Measurements from ENCODE around the gene ZNF808. TPM values are rescaled to one million over a fixed set of nuclear protein-coding genes. Genes with fewer than 3 reads are reported as not detected.

Gene ZNF808
- total and polyA plus RNA-seq, 2 of the 4 experiments (the other 2 are of a cell fraction), result 3.6 to 19.9 TPM

DNA sequence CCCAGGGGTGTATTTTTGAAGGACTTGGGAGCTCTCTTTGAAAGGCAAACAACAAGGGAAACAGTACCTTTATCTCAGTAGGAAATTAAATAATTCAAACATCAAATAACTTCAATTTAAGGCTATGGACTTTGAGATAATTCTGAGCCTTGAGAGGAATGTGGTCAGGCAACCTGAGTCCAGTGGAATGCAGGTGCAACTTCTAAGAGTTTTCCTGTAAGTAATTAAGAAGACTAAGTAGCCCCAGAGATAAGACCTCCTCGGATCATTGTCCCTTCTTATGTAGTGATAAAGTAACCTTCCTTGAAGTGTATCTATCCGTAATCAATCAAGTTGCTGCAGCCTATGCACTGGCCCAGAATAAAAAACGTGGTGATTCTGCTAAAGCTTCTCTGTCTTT, 71.8 kb downstream of the ZNF808 start:
- Histone ChIP-seq H3K4me3 (ENCODE audit: insufficient read depth, low read depth, low read length) (no peak overlapping the region), H4K20me1 (ENCODE audit: insufficient read depth, low read length) (no peaks in the 10 kb centered on the region), H3K14ac (replicated peaks; ENCODE audit: low read depth, low read length) (no peak overlapping the region), H3K36me3 (ENCODE audit: control insufficient read depth, insufficient read depth, low read length) (peaks cover 12% of the 10 kb centered on the region), H3K9ac (ENCODE audit: low read depth, low read length) (no peak overlapping the region), H4K8ac (ENCODE audit: low read depth in 2 of 2, low read length in 2 of 2) (no peak overlapping the region), H3K4me1 (ENCODE audit: control insufficient read depth, insufficient read depth, low read length) (peaks cover 5% of the 10 kb centered on the region; the same call in 1 of the 2 replicates), H3K27ac (ENCODE audit: insufficient read depth, low read length) (no peak overlapping the region), H3K79me1 (ENCODE audit: low read depth in 1 of 2, low read length in 2 of 2) (peaks cover 6 to 13% of the 10 kb centered on the region in 2 experiments), H3K27me3 (ENCODE audit: control insufficient read depth, insufficient read depth, low read length) (no peaks in the 10 kb centered on the region), H3K4me2 (ENCODE audit: low read depth, low read length) (no peak overlapping the region), H3K18ac (ENCODE audit: low read depth, low read length) (no peak overlapping the region), H4K5ac (ENCODE audit: low read depth, low read length) (no peak overlapping the region), H3K23ac (ENCODE audit: low read depth, low read length) (no peak overlapping the region), H4K91ac (ENCODE audit: insufficient read depth, low read depth, low read length) (no peak overlapping the region), H3K56ac (ENCODE audit: extremely low read depth, insufficient read depth, low read length) (no peak overlapping the region), H3K9me1 (ENCODE audit: insufficient read depth, low read length) (peaks cover 3% of the 10 kb centered on the region; the same call in 1 of the 2 replicates), H2BK20ac (ENCODE audit: low read depth, low read length) (no peak overlapping the region), H2BK5ac (ENCODE audit: low read depth, low read length, poor library complexity, severe bottlenecking) (no peak overlapping the region), H2AFZ (replicated peaks; ENCODE audit: low read length, poor library complexity) (no peak overlapping the region), H2AK9ac (replicated peaks; ENCODE audit: low read depth, low read length, poor library complexity) (no peak overlapping the region), H2BK15ac (ENCODE audit: low read depth, low read length) (no peak overlapping the region), H2AK5ac (ENCODE audit: low read depth, low read length) (no peak overlapping the region), H3K4ac (ENCODE audit: low read depth, low read length) (no peak overlapping the region), H2BK120ac (ENCODE audit: low read depth, low read length) (no peak overlapping the region), H3K9me3 (ENCODE audit: control insufficient read depth, insufficient read depth, low read length) (no peaks in the 10 kb centered on the region; the same call in 1 of the 2 replicates)
- ChIA-PET CTCF (interaction anchor here (1.0 kb wide), 1 partner anchor 10 kb away, joined by 3 read pairs; no protein-coding TSS in a partner anchor), POLR2A (ENCODE audit: unreplicated experiment) (no interaction called here)
- TF ChIP-seq FOS (IDR thresholded peaks at IDR 0.05; ENCODE audit: low read depth, low read length), result no peak
- no peak for TF ChIP-seq RFX5 (IDR thresholded peaks at IDR 0.05; ENCODE audit: low read depth, low read length)
- TF ChIP-seq CTCF (conservative IDR thresholded peaks at IDR 0.05; ENCODE audit: low read depth, low read length), result no peak
- no peak for TF ChIP-seq MXI1 (IDR thresholded peaks at IDR 0.05; ENCODE audit: borderline replicate concordance, low read depth, low read length)
- TF ChIP-seq POLR2A (IDR thresholded peaks at IDR 0.05; ENCODE audit: low read depth, low read length), result no peak
- TF ChIP-seq MAFK (IDR thresholded peaks at IDR 0.05; ENCODE audit: low read depth, low read length), result no peak
- TF ChIP-seq CHD1 (IDR thresholded peaks at IDR 0.05; ENCODE audit: low read depth, low read length), result no peak
- TF ChIP-seq SMC3 (IDR thresholded peaks at IDR 0.05; ENCODE audit: low read depth, low read length), result no peak
- TF ChIP-seq RAD21 (IDR thresholded peaks at IDR 0.05; ENCODE audit: low read length), result no peak
- TF ChIP-seq MAZ (IDR thresholded peaks at IDR 0.05; ENCODE audit: borderline replicate concordance, low read depth, low read length), result no peak
- TF ChIP-seq BHLHE40 (IDR thresholded peaks at IDR 0.05; ENCODE audit: low read depth, low read length), result no peak
- TF ChIP-seq RCOR1 (IDR thresholded peaks at IDR 0.05; ENCODE audit: insufficient replicate concordance, low read length), result no peak
- TF ChIP-seq USF2 (IDR thresholded peaks at IDR 0.05; ENCODE audit: low read depth, low read length), result no peak
- no peak for TF ChIP-seq CEBPB (IDR thresholded peaks at IDR 0.05; ENCODE audit: low read depth, low read length)
- no peak for TF ChIP-seq NFE2L2 (IDR thresholded peaks at IDR 0.05; ENCODE audit: low read depth, low read length)
- TF ChIP-seq ELK1 (IDR thresholded peaks at IDR 0.05; ENCODE audit: borderline replicate concordance, low read depth, low read length), result no peak
- no peak for DNase-seq
- dilution Hi-C loops (cut with HindIII; ENCODE audit: low sequenced_read_pairs, unreplicated experiment) (no loop called here), in situ Hi-C loops (cut with MboI; ENCODE audit: low sequenced_read_pairs) (no loop called here), intact Hi-C loops (cut with micrococcal nuclease) (no loop called here)
- ATAC-seq (ENCODE audit: low read depth), result no peak
- no CpG with 5 or more reads among the region's 3 CpGs for WGBS, 2 experiments (ENCODE audit: extremely low coverage in 2 of 2, insufficient read length in 1 of 2)
- BruUV-seq (replicated peaks), result no TSS peak

Measured in IMR-90 (cell line).